Calu3 (cell line): ENCODE measurements around the gene MRGPRE. TPM values are rescaled to one million over a fixed set of nuclear protein-coding genes. Genes with fewer than 3 reads are reported as not detected.

ENCODE experiments used
- BruUV-seq: library from RNA; stranded (reverse); fragments of 400-500 nt; replicated peaks from 2 replicates; lab custom pipeline; 2021; lab: Mats Ljungman, UMichigan
- CTCF ChIA-PET: fragments of 300-600 bp; sonication (Branson Sonifier 250); formaldehyde crosslinking; loops from one replicate; lab custom pipeline; 2022; ENCODE audit warnings: antibody characterized with exemption; lab: Charles Lee
- DNase-seq: peaks from one replicate; pipeline ENCODE4 v3.0.0; 2022
- H3K27ac Mint-ChIP-seq: one replicate; pipeline ENCODE4 v1.8.0; 2022; ENCODE audit warnings: mixed read lengths; ENCODE audit not compliant: unreplicated experiment
- H3K27me3 Mint-ChIP-seq: one replicate; pipeline ENCODE4 v1.8.0; 2022; ENCODE audit warnings: mixed read lengths; ENCODE audit not compliant: unreplicated experiment
- H3K36me3 Mint-ChIP-seq: one replicate; pipeline ENCODE4 v1.8.0; 2022; ENCODE audit warnings: mild to moderate bottlenecking, moderate library complexity, mixed read lengths; ENCODE audit not compliant: insufficient read depth, unreplicated experiment
- H3K4me1 Mint-ChIP-seq: one replicate; pipeline ENCODE4 v1.8.0; 2022; ENCODE audit warnings: mild to moderate bottlenecking, low read depth, mixed read lengths; ENCODE audit not compliant: unreplicated experiment
- H3K4me3 Mint-ChIP-seq: one replicate; pipeline ENCODE4 v1.8.0; 2022; ENCODE audit warnings: mild to moderate bottlenecking, low read depth, moderate library complexity, mixed read lengths; ENCODE audit not compliant: unreplicated experiment
- H3K9me3 Mint-ChIP-seq: one replicate; pipeline ENCODE4 v1.8.0; 2022; ENCODE audit warnings: low read depth, mixed read lengths; ENCODE audit not compliant: unreplicated experiment
- intact Hi-C: fragments of 100-400 bp; cut with micrococcal nuclease; formaldehyde crosslinking; loops from one replicate; pipeline ENCODE4 v1.10.0; 2022; ENCODE audit not compliant: unreplicated experiment
- total RNA-seq: library from RNA; stranded (reverse); gene quantifications from 2 replicates; pipeline ENCODE4 v1.2.3, GENCODE V29; 2022
- TF ChIP-seq, protein P1 (sequence below): fragments of 200-600 bp; IDR thresholded peaks from one replicate; pipeline ENCODE4 v1.8.0; 2022; ENCODE audit warnings: antibody characterized with exemption; ENCODE audit not compliant: unreplicated experiment

MRGPRE gene
- total RNA-seq, 1 experiment from 2014 or later: not detected

DNA sequence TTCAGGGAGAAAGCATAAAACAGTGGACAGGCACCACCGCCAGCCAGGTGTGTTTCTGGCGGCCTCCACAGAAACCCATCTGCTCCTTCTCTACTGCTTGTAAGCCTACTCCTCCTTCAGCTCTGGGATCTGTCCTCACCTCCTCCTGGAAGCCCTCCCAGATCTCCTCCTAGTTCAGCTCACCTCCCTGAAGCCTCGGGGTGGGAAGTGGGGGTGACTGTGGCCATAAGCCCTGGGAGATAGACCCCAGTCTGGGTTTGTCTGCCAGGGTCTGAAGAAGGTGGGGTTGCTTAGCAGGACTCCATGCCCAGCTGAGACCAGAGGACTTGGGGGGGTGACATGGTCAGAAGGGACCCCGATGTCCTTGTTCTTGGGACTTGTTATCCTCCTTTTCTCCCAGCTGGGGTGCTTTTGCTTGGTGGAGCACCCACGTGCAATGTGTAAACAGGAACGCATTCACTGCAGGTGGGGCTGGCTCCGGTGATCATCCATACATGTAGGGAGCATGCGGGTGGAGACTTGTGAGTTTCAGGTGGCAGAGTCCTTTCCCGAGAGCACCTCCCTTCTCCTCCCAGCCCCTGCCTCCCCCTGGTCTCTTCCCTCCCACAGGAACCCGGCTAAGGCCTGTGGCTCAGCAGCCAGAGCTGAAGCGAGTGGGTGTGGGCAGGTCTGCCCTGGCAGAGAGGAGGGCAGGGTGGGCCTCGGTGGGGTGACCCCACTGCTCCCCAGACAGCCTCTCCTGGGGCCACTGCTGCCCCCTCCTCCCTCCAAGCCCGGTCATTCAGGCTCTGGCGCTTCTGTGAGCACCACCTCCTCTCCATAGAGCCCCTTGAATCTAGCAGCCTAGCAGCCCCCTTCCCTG, 39.5 kb downstream of the MRGPRE start:
- H3K27ac Mint-ChIP-seq: no peak overlapping the region

DNA sequence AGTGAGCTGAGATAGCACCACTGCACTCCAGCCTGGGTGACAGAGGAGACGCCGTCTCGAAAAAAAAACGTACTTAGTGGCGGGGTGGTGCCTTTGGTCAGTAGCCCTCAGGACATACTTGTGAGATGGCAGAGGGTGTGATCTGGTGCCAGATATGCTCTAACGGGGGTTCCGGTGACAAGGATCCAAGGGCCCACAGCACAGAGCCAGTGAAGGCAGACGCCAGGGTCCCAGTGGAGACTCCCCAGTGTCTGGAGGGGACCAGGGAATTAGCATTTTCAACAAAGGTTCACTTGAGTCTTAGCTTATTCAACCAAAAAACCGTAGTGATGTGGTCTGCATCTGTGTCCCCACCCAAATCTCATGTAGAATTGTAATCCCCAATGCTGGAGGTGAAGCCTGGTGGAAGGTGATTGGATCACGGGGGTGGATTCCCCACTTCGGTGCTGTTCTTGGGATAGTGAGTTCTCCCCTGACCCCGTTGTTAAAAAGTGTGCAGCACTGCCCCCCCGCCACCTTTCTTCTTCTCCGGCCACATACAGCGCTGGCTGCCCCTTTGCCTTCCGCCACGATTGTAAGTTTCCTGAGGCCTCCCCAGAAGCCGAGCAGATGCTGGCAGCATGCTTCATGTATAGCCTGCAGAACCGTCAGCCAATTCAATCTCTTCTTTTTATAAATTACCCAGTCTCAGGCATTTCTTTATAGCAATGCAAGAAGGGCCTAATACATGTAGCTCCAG, 40.5 kb downstream of the MRGPRE start:
- BruUV-seq: no TSS peak
- CTCF ChIA-PET: no interaction called here

More for the DNA sequence above, 39.5 kb downstream of the MRGPRE start:
- DNase-seq: no peak
- Mint-ChIP-seq H3K4me1 (no peaks in the 10 kb centered on the region), H3K4me3 (no peak overlapping the region), H3K36me3 (no peaks in the 10 kb centered on the region), H3K9me3 (no peaks in the 10 kb centered on the region), H3K27me3 (peaks cover 90% of the 10 kb centered on the region)
- intact Hi-C loops: no loop called here
- TF ChIP-seq, protein P1, sequence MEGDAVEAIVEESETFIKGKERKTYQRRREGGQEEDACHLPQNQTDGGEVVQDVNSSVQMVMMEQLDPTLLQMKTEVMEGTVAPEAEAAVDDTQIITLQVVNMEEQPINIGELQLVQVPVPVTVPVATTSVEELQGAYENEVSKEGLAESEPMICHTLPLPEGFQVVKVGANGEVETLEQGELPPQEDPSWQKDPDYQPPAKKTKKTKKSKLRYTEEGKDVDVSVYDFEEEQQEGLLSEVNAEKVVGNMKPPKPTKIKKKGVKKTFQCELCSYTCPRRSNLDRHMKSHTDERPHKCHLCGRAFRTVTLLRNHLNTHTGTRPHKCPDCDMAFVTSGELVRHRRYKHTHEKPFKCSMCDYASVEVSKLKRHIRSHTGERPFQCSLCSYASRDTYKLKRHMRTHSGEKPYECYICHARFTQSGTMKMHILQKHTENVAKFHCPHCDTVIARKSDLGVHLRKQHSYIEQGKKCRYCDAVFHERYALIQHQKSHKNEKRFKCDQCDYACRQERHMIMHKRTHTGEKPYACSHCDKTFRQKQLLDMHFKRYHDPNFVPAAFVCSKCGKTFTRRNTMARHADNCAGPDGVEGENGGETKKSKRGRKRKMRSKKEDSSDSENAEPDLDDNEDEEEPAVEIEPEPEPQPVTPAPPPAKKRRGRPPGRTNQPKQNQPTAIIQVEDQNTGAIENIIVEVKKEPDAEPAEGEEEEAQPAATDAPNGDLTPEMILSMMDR: no peak
- no TSS peak for BruUV-seq
- CTCF ChIA-PET: no interaction called here

DNA sequence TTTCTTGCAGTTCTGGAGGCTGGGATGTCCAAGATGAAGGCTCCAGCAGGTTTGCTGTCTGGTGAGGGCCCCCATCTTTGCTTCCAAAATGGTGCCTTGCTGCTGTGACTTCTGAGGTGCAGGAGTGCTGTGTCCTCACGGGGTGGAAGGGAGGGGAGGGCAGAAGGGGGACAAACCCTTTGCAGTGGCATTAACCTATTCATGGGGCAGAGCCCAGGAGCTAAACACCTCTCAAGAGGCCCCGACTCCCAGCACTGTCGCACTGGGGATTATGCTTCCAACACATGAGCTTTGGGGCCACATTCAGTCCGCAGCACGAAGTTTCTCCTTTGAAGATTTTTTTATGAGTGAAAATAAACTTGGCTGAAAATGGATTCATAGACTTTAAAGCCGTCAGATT, 41.6 kb downstream of the MRGPRE start:
- intact Hi-C loops: no loop called here
- CTCF ChIA-PET: no interaction called here
- Mint-ChIP-seq H3K27ac (no peak overlapping the region), H3K9me3 (no peaks in the 10 kb centered on the region), H3K4me1 (no peaks in the 10 kb centered on the region), H3K36me3 (no peaks in the 10 kb centered on the region), H3K4me3 (no peak overlapping the region), H3K27me3 (peaks cover 81% of the 10 kb centered on the region)
- no peak for DNase-seq
- no TSS peak for BruUV-seq
- TF ChIP-seq, protein P1: no peak

More for the DNA sequence above, 40.5 kb downstream of the MRGPRE start:
- no peaks in the 10 kb centered on the region for H3K9me3 Mint-ChIP-seq
- H3K4me3 Mint-ChIP-seq: no peak overlapping the region
- H3K36me3 Mint-ChIP-seq: no peaks in the 10 kb centered on the region
- intact Hi-C loops: no loop called here
- no peaks in the 10 kb centered on the region for H3K4me1 Mint-ChIP-seq
- TF ChIP-seq, protein P1: no peak
- peaks cover 90% of the 10 kb centered on the region for H3K27me3 Mint-ChIP-seq
- no peak for DNase-seq
- no peak overlapping the region for H3K27ac Mint-ChIP-seq

DNA sequence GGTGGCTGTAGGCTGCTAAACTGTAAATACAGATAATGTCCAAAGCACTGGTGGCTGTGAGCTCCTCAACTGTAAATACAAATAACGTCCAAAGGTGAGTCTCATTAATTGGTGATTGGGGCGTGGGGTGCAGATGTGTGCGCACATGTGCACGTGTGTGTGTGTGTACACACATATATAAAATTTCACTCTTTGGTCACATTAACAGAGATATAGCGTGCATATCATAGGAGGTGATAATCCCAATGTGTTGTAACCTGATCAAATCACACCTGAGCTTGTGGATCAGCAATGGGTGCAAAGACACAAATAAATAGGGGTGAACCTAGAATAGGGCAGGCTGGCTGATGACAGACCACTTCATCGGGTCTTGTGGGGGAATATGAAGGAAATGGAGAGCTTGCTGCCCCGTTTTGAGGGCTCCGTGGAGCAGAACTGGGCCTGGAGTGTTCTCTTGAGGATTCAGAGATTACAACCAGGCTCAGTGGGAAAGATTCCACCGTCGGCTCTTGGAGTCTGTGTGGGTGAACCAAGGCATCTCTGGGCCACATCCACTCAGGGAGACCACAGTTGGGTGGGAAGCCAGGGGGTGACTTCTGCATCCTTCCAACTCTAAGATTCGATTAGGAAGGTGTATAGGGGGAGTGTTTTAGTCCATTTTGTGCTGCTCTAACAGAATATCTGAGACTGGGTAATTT, 42.2 kb downstream of the MRGPRE start:
- Mint-ChIP-seq H3K4me3 (no peak overlapping the region), H3K27ac (no peak overlapping the region), H3K4me1 (no peaks in the 10 kb centered on the region), H3K27me3 (peaks cover 81% of the 10 kb centered on the region), H3K36me3 (no peaks in the 10 kb centered on the region), H3K9me3 (no peaks in the 10 kb centered on the region)
- CTCF ChIA-PET: no interaction called here
- no peak for DNase-seq
- TF ChIP-seq, protein P1: no peak
- intact Hi-C loops: no loop called here
- BruUV-seq: no TSS peak
